Posterior vena cava (tissue), 2 donors: ENCODE data around the gene ATG12. TPM values are rescaled to one million over a fixed set of nuclear protein-coding genes. Genes with fewer than 3 reads are reported as not detected.
"Not testable (repeated sequence)": the region's sequence is repeated elsewhere in the genome, so short reads cannot be mapped to it uniquely, and the experiment has no call there.

Experiments used
- DNase-seq: peaks from one replicate; pipeline ENCODE4 v3.0.0-alpha.2; 2020; ENCODE audit warnings: low spot score
- intact Hi-C, 2 donors: fragments of 100-400 bp; cut with DNase I; formaldehyde crosslinking; loops; one replicate each; pipeline versions ENCODE4 v1.14.1 to v1.14.2; 2022 to 2023
- total RNA-seq, 2 donors: library from RNA; stranded (reverse); fragmentation: NEBNext Ultra II Directional; extraction: Animal tissue kit (Norgen Biotek cat#: 25700); gene quantifications; one replicate each; pipeline ENCODE4 v1.2.1, GENCODE V29; 2021
- donor health status: DM: yes; HTN: yes; CAD: no.
- donor health status: DM: yes; HTN: yes; CAD: no.

The ATG12 gene
- total RNA-seq, 2 donors from 2014 or later, result 41.2 to 42.0 TPM

- no peak for DNase-seq
- intact Hi-C loops, result no loop called here
Observed at GRCh38 chr5:115844321-115844817, 3.0 kb upstream of the ATG12 start.

DNA sequence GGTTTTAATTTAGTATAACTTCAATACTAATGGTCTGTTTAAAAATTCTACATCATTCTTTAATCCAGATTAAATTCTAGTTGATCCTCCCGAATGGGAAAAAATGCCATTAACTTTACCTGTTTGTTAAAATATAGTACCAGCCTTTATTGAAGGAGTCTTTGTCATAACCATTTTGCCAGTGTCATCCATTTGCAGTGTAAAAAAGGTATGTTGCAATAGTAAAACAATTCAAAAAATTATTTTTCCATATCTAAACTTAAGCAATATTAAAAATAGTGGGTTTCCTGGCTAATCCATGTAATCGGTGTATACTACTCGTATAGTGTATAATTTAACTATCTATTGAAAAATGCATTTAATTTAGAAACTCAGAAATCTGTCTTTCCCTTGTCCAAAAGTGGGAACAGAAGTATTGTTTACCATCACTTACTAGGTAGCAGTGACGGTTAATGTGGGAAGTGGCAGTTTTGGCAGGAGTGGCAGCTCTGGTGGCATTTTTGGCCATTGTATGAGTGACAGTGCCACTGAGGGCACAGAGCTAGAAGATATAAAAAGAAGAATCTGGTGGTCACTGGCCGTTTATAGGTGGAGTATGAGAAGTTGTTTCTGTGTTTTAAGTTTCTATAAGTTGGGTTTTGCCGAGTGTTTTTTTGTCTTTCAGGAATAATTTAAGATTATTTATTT is 2.2 kb upstream of the ATG12 start:
- intact Hi-C loops, result no loop called here
- DNase-seq, result no peak

DNA sequence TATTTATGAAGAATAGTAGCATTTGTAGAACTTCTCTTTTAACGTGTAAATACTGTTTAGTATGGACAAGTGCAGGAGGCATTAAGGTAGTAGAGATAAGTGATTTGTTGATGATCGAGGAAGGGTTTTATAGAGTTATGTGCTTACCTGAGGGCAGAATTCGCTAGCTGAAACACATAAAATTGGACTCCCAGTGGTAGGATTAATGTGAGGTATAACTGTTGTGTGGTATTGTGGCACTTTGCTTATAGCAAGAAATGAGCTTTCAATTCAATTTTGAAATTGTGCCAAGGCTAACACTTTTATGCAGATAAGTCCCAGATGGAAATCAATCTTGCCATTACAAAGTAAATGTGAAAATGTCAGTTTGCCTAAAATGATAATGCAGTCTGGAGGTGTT is 1.6 kb upstream of the ATG12 start:
- DNase-seq, result no peak
- intact Hi-C loops, result no loop called here

DNA sequence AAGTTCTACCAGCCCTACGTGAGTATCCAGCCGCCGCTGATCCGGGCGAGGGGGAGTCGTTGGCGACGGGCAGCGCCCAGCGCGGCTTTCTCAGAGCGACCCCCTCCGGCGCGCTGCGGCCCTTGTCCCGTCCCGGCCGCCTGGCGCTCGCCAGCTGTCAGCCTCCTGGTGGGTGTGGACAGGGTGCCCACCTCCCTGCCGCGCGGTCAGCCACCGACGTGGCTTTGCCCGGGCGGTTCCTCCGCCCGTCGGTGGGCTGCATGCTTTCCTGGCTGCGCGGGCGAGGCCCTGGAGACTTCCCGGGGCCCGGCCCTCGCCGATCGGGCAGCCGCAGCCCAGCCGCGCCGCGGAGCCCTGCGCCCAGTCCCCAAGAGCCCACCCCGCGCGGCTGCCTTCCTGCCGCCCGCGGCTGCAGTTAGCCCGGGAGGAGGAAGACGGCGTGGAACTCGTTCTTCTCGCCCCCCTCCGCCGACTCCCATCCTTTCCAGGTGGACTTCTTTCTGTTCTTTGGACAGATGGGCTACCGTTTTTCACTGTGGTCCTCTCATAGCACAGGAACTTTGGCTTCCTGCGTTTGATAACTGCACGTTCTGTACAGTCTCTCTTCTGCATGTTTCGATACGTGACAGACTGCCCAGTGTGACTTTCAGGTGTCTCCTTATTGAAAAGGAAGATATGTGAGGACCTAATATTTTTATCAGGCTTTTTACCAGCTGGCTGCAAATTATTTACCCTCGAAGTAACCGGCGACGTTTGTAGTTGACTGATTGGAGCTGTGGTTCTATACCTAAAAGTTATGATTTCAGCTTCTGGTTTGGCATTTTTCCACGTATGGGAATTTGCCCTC is 947 bp upstream of the ATG12 start:
- no peak for DNase-seq
- intact Hi-C loops, result no loop called here

- DNase-seq, result no peak
- intact Hi-C loops, result no loop called here
Observed at GRCh38 chr5:115840873-115841272, 492 bp downstream of the ATG12 start.

DNA sequence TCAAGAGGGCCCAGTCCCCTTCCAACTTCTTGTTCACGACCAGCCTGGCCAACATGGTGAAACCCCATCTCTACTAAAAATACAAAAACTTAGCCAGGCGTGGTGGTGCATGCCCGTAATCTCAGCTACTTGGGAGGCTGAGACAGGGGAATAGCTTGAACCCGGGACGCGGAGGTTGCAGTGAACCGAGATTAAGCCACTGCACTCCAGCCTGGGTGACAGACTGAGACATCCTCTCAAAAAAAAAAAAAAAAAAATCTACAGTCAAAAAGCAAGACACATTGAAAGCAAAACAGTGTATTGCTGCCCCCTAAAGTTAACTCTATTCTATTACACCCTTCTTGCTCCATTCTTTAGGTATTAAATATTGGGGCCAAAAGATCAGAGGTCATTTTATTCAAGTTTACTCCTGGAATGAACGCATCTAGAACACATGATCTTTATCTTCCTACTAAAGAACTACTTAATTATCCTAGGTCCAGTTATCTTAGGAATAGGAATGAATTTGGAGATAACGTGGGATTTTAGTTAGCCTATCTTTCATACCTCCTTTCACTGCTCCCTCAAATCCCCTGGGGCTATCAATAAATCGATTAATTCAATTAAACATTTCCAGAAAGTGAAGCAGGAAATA is 2.4 kb downstream of the ATG12 start:
- intact Hi-C loops, result loop anchor here in 1 of 2 donors (5.0 kb wide), 2 partner anchors 207 to 228 kb away; no protein-coding TSS in a partner anchor
- DNase-seq, result no peak

DNA sequence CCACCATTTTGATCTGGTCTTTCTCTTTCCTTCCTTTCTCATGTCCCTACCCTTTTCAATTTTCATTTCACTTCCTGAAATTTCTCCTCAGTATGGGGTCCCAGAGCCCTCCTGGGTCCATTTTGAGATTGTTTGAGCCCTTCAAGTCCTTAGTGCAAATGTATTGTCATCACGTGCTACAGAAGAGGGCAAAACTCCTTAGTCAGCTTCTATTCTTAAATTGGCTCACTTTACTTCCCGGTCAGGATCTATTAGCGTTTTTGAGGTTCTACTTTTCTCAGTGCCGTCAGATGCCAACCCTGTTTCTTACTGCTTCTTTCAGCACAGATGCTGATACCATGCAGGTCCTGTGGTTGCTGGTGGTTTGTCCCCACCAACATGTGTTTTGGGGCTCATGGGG is 5.9 kb downstream of the ATG12 start:
- DNase-seq, result no peak
- intact Hi-C loops, result loop anchor here in 1 of 2 donors (5.0 kb wide), 2 partner anchors 203 to 232 kb away; no protein-coding TSS in a partner anchor

DNA sequence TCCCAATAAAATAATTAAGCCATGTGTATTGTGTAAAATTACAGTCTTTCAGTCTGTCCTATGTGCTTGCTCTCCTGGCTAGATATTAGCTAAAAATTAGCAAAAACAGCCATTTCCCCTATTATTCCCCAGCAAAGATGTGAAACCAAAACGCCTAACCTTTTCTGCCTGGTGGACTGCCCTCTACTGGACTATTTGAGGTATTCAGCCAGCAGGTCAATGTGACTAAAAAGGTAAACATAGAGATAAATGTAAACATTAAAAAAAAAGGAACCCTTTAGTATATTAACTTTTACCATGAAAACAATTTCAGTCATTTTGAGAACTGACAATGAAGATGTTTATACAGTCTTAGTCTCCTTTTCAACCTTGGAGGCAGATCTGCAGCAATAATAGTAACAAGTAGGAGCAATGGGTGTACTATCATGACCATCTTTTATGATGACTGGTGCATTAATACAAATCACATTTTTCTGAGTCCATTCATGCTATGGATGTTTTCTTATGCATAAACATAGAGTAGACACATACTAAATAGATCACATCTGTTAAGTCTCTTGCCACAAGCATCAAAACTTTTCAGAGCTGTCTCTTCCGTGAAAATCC is 10.1 kb downstream of the ATG12 start:
- no peak for DNase-seq
- intact Hi-C loops, result no loop called here

DNA sequence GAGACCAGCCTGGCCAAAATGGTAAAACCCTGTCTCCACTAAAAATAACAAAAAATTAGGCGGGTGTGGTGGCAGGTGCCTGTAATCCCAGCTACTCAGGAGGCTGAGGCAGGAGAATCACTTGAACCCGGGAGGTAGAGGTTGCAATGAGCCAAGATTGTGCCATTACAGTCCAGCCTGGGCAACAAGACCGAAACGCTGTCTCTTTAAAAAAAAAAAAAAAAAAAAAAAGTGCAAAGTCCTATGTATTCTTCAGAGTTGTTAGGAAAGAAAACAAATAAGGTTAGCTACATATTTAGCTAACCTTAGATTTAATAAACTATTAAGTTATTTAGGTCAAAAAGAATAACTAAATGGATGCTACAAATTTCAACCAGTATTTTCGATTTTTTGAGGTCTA is 11.5 kb downstream of the ATG12 start:
- DNase-seq, result no peak
- intact Hi-C loops, result no loop called here

DNA sequence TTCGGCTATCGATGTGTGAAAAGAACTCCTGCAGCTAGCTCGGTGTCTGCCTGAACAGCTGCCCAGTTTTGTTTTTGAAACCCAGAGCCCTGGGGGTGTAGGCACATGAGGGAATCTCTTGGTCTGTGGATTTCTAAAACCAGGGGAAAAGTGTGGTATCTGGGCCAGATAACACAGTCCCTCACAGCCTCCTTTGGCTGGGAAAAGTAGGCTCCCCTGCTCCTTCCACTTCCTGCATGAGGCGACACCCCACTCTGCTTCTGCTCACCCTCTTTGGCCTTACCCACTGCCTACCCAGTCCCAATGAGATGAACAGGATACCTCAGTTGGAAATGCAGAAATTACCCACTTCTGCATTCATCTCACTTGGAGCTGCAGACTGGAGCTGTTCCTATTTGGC is 15.4 kb downstream of the ATG12 start:
- DNase-seq, result no peak
- intact Hi-C loops, result no loop called here

DNA sequence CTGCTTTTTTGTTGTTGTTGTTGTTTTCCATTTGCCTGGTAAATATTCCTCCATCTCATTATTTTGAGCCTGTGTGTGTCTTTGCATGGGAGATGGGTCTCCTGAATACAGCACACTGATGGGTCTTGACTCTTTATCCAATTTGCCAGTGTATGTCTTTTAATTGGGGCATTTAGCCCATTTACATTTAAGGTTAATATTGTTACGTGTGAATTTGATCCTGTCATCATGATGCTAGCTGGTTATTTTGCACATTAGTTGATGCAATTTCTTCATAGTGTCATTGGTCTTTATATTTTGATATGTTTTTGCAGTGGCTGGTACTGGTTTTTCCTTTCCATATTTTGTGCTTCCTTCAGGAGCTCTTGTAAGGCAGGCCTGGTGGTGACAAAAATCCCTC is 16.4 kb downstream of the ATG12 start:
- intact Hi-C loops, DNase-seq: not testable (repeated sequence)

DNA sequence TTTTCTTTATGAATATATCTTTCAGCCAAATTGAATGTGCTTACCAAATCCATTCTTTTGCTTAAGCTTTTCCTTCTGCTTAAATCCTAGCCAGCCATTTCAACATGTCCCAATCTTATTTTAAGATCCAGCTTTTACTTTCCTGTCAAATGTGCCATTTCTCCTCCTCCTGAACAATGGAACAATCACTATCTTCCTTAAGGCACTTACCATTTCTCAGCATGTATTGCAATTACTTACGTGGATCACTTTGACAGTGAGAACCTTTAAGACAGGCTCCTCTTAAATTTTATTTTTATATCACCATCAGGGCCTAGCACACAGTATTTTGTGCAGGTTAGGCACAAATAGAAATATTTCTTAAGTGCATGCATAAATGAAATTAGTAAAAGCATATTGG is 20.5 kb downstream of the ATG12 start:
- DNase-seq, result no peak
- intact Hi-C loops, result no loop called here

DNA sequence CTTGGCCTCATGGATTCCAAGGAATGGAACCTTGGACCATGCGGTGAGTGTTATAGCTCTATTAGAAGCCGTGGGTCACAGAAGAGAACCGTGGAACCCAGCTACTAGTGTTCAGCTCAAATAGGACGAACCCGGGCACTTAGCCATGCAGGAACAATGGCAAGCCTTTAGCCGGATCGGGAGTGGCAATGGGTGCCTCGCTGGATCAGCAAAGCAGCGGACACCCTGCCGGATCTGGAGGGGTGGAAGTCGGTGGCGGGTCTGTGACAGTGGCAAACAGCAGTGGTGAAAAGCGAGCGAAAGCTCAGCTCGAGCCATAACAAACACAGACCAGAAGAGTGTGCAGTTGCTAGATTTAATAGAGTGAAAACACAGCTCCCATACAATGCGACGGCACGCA is 22.5 kb downstream of the ATG12 start:
- intact Hi-C loops, result no loop called here
- DNase-seq, result peak; percentile 77

DNA sequence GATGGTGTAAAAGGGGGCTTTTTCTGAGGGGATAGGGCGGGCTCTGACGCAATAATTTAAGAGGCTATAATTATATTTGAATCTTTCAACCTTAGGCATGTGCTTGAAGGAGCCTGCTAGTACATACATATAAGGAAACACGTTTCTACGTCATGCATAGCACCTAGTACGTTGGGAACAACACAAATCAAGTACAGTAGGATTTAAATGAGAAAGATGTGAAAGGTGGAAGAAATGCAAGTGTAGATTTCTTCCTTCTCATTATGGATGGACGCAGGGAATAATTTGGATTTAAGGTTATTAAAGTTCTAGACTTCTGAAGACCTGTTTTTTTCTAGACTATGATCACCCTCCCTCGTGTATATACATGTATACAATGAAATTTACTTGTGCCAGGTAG is 24.0 kb downstream of the ATG12 start:
- intact Hi-C loops, result no loop called here
- no peak for DNase-seq

DNA sequence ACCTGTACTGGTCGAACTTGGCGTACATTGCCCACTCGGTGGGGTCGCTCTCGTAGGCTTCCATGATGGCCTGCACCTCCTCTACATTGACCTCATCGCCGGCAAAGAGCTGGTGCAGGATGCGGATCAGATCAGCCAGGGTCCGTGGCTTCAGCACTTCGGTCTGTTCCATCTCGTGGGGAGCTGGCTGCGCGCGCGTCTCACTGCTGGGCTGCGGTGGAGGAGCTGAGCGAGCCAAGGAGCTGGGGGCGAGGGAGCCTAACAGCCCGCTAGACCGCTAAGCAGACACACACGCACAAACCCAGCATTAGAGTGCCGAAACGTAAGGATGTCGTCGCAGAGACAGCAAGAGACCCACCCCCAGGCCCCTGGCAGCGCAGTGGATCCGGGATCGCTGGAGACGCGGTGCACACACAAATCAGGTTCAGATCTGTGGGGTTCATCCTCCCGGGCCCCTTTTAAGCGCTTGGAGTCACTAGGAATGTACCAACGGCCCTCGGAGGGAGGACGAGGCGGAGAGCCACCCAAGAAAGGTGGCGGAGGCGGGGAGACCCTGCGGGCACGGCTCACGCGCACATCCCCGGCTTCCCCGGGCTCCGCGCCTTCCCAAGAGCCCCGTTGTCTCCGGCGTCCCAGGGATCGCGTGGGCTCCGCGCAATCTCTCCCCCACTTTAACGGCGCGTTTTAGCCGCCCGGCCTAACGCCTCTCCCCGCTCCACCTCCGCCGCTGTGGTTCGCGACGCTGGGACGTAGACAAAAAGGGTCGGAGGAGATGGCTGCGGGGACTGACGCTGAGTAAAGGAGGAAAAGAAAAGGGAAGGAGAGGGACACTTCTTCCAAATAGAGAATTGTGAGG is 24.9 kb downstream of the ATG12 start, which contains the start of gene CDO1:
Gene CDO1 (minus strand): TSS at position 434 of the 856 bp plus-strand sequence. CDS start 262 bp downstream, at position 172.
- intact Hi-C loops, result no loop called here
- peak; percentile 86 for DNase-seq

DNA sequence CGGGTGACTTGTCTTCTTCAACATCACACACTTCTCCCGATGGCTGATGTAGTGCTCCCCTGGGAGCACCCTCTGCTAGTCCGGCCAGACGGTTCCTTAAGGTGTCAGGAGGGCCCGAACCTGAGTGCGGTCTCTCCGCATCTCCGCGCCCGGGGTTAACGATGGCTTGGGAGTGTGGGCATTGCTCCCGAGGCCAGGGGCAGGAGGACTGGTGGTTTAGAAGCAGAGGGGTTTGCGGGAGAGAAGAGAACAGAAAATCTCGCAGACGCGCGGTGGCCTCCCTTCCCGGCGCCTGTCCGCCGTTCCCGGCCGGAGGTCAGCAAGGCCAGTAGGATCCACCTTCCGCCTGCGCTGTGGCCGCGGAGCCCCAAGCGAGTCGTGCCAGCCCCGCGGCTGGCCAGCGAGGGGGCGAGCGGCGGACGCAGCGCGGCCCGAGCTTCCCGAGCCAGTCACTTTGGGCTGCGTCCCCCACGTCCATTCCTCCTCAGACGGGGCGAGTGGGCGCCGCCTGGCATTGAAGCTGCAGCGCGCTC is 25.6 kb downstream of the ATG12 start:
- intact Hi-C loops, result no loop called here

DNA sequence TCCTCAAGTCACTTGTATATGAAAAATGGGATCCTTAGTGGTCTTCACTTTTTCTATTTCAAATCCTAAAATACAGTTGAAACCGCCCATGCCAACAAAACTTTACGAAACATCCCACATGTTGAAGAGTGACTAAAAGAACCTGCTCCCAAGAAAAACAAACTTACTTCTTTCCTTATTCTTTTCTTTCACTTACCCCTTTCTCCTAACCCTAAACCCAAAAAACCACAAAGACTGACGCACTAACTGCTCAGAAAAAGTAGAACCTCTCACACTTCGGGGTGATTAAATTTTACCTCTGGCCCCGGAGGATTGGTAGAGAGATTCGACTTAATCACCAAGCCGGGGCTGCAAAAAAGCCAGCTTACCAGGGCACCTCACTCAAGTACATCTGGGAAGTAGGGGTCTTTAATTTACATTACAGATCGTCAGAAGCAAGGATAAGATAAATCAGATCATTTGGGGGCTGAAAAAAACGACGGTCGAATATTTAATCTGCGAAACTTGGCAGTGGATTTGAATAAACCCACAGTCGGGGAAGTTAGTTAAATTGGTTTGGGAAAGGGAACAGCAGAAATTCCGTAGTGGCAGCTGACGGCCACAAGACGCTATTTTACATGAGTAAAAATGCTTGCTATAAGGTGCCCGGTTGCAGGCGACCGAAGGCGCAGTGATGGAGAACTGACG is 26.2 kb downstream of the ATG12 start:
- intact Hi-C loops, result no loop called here

More for the DNA sequence above, 25.6 kb downstream of the ATG12 start:
- DNase-seq, result no peak

GRCh38 chr5:115813719-115814118 is 27.6 kb downstream of the ATG12 start:
- intact Hi-C loops, result no loop called here
- DNase-seq, result no peak

More for the DNA sequence above, 26.2 kb downstream of the ATG12 start:
- no peak for DNase-seq
